Activated CD8-positive, alpha-beta T cell treated with anti-CD3 and anti-CD28 coated beads, Interleukin-2, amount 10 ng/mL, durations not matched to agents 7 days and 5 days (primary cell): ENCODE measurements around the gene IL11RA. TPM values are rescaled to one million over a fixed set of nuclear protein-coding genes. Genes with fewer than 3 reads are reported as not detected.

ENCODE experiments used
- ATAC-seq: fragments of 150-1000 bp; cut with Tn5 transposase; one replicate; pipeline ENCODE4 v1.10.0; 2021; ENCODE audit warnings: moderate library complexity
- CTCF ChIA-PET: fragments of 350-600 bp; sonication (Branson Sonifier 250); formaldehyde crosslinking; loops from one replicate; lab custom pipeline; 2021; ENCODE audit warnings: antibody characterized with exemption; lab: Charles Lee
- POLR2A ChIA-PET: fragments of 350-600 bp; sonication (Branson Sonifier 250); formaldehyde crosslinking; loops from one replicate; lab custom pipeline; 2021; ENCODE audit warnings: antibody characterized with exemption; lab: Charles Lee
- DNase-seq: peaks from one replicate; pipeline ENCODE4 v3.0.0-alpha.2; 2020
- H3K27ac Mint-ChIP-seq: one replicate; pipeline ENCODE4 v1.8.0; 2021; ENCODE audit warnings: mild to moderate bottlenecking, mixed read lengths
- H3K27me3 Mint-ChIP-seq: one replicate; pipeline ENCODE4 v1.8.0; 2021; ENCODE audit warnings: low read depth, mixed read lengths
- H3K36me3 Mint-ChIP-seq: one replicate; pipeline ENCODE4 v1.8.0; 2021; ENCODE audit warnings: low read depth, mixed read lengths
- H3K4me1 Mint-ChIP-seq: one replicate; pipeline ENCODE4 v1.8.0; 2021; ENCODE audit warnings: low read depth, mixed read lengths
- H3K4me3 Mint-ChIP-seq: one replicate; pipeline ENCODE4 v1.8.0; 2021; ENCODE audit warnings: mild to moderate bottlenecking, mixed read lengths
- H3K9me3 Mint-ChIP-seq: one replicate; pipeline ENCODE4 v1.8.0; 2022; ENCODE audit warnings: mixed read lengths; ENCODE audit not compliant: insufficient read depth
- total RNA-seq, 2 experiments: library from RNA; stranded (reverse); gene quantifications; one replicate each; pipeline ENCODE4 v1.2.3, GENCODE V29; 2021

IL11RA gene
- total RNA-seq, 2 experiments from 2014 or later = 33.0 to 38.8 TPM

DNA sequence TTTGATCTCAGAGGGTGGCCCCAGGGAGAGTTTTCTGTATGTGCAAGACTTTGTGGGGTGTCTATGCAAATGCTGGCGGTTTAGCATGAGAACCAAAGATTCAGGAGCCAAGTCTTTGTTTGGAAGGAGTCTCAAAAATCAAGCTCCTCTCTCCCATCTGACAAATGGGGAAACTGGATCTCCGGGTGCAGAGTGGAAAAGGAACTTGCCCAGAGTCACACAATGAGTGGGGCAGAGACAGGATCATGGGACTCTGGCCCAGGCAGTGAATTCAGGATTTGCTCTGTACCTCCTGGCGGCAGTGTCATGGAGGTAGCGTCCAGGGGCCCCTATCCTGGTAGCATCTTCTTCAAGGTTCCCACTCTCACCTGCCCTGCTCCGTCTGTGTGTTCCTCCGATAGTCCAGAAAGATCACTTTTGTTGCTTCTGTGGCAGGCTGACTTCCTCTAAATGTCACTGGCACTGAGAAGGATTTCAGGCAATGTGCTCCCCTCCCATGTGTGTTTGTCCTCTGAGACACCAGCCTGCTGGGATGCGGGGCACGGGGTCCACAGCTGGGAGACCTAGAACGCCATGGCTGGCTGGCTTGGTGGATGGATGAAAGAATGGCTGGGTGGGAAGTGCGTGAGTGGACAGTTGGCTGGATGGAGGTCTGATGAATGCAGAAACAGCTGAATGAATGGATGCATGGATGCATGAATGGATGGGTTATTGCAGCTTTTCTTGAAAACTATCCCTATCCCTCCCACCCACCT lies 35.5 kb downstream of the IL11RA start:
- DNase-seq = no peak
- H3K9me3 Mint-ChIP-seq = no peaks in the 10 kb centered on the region
- no peak overlapping the region for H3K27ac Mint-ChIP-seq
- H3K36me3 Mint-ChIP-seq = no peaks in the 10 kb centered on the region
- no peaks in the 10 kb centered on the region for H3K27me3 Mint-ChIP-seq
- ATAC-seq = no peak
- ChIA-PET CTCF (interaction anchor here (3.0 kb wide), 1 partner anchor 15 kb away, joined by 12 read pairs; no protein-coding TSS in a partner anchor), POLR2A (no interaction called here)
- no peak overlapping the region for H3K4me3 Mint-ChIP-seq
- H3K4me1 Mint-ChIP-seq = no peaks in the 10 kb centered on the region

DNA sequence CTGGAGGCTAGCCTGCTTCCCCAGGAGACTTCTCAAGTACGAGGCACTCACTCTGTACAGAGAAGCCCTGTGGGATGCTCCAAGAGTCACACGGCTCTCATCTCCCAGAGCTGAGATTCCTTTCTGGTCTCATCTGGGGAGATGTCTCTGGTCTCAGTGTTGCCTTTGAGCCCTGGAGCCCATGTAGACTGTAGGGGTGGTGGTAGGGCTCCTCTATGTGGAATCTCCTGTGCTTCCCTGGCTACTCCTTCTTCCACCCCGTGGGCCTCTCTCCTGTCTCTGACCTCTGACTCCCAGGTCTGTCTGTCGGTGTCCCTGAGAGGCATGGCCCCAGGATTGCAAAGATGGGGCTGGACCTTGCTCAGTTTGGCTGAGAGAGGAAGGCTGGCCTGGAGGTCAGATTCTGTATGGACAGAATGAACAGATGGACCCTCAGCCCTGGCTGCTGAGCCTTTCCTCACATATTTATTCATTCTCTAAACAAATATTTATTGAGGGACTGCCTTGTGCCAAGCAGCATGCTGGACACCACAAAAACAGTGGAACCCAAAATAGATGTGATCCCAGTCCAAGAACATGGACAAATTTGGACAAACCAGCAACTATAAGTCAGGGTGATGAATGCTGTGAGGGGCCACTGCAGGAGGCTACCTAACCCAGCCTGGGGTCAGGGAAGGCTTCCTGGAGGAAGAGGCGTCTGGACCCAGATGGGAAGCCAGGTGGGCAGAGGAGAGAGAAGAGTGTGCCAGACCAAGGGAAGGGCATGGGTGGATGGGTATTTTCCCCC lies 36.5 kb downstream of the IL11RA start:
- CTCF ChIA-PET = no interaction called here
- POLR2A ChIA-PET = no interaction called here
- ATAC-seq = no peak
- Mint-ChIP-seq H3K36me3 (no peaks in the 10 kb centered on the region), H3K27me3 (no peaks in the 10 kb centered on the region), H3K9me3 (no peaks in the 10 kb centered on the region), H3K4me3 (no peak overlapping the region), H3K4me1 (no peaks in the 10 kb centered on the region), H3K27ac (no peak overlapping the region)
- DNase-seq = no peak

DNA sequence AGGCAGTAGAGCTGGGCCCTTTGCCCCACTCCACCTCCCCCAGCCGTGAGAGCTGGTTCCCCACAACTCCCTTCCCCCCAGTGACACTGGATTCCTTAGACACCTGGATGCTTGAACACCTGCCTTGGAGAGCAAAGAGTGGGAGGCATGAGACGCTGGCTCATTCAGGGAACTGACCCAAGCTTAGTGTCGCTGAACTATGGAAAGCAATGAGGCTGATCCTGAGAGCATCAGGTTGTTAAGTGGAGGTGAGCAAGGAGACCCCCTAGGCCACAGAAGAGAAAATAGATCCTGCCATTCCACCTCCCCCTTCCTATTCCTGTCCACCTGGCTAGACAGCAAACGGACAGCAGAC lies 37.1 kb downstream of the IL11RA start:
- POLR2A ChIA-PET = no interaction called here
- Mint-ChIP-seq H3K4me3 (no peak overlapping the region), H3K27ac (no peak overlapping the region)

DNA sequence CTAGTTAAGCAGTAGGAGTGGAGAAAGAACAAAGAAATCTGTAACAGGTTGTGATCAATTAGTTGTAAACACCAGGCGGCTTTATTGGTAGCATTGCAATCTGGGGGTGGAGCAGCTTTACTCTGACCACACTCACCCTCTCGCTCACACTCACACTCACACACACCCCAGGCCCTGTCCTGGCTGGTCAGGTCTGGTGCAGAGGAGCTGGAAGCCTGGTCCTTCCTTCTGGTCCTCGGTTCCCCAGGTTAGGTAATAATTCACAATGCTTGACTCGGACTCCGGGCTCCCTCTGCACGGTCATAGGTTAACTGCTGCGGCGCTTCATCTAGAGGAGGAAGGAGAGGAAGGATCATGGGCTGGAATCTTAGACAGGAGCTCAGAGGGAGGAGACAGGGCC lies 37.5 kb downstream of the IL11RA start:
- Mint-ChIP-seq H3K9me3 (no peaks in the 10 kb centered on the region), H3K27ac (no peak overlapping the region), H3K4me1 (no peaks in the 10 kb centered on the region), H3K36me3 (no peaks in the 10 kb centered on the region), H3K4me3 (no peak overlapping the region), H3K27me3 (no peaks in the 10 kb centered on the region)
- CTCF ChIA-PET = no interaction called here
- no peak for DNase-seq
- ATAC-seq = no peak
- POLR2A ChIA-PET = no interaction called here

More for the DNA sequence above, 37.1 kb downstream of the IL11RA start:
- no peaks in the 10 kb centered on the region for H3K36me3 Mint-ChIP-seq
- H3K27me3 Mint-ChIP-seq = no peaks in the 10 kb centered on the region
- no peak for ATAC-seq
- CTCF ChIA-PET = no interaction called here
- H3K9me3 Mint-ChIP-seq = no peaks in the 10 kb centered on the region
- DNase-seq = no peak
- H3K4me1 Mint-ChIP-seq = no peaks in the 10 kb centered on the region

DNA sequence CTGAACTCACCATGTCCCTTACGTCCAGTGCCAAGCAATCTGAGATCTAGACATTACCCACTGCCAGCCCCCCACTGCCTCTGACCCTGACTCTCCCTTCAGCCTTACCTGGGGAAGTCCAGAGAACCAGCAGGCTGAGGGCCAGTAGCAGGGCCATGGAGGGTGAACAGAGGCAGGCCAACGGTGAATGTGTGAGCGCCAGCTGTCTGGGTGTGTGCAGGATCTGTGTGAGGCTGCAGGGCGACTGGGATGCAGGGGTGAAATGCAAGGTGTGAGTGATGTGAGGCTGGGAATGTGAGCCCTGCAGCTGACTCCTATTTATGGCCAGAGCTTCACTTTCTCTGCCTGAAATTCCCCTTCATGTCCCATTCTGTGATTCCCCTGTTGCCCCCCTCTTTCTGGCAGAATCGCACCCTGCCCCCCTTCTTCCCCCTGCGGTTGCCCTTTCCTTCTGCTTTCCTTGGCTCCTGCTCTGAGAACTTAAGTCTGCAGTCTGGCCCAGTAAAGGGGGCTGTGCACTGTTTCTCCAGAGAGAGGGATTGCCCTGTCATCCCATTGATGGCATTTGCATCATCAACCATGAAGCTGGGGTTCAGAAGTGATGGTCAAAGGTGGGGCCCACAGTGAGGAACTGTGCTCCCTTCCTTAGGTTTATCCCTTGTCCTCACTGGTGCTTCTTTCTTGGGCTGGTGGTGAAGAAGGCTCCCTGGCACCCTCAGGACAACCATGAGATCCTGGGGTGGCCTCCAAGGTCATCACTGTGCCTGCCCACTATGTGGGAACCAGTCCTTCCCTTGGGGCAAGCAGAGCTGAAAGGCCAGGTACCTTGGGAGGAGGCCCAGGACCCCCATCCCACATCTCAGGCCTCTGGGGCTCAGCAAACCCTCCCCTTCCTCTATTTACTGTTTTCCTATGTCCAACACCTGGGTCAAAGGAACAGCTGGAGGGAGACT lies 39.3 kb downstream of the IL11RA start, which contains the start of gene CCL19:
Gene CCL19 (minus strand): TSS at position 294 of the 953 bp plus-strand sequence. CDS start 137 bp downstream, at position 157.
- ChIA-PET POLR2A (interaction anchor here (0.6 kb wide), 1 partner anchor 324 kb away, joined by 4 read pairs; no protein-coding TSS in a partner anchor), CTCF (interaction anchor here (0.8 to 1.5 kb wide), 2 partner anchors 9 to 11 kb away, joined by 3 to 8 read pairs; no protein-coding TSS in a partner anchor)
- DNase-seq = no peak
- Mint-ChIP-seq H3K36me3 (no peaks in the 10 kb centered on the region), H3K4me3 (no peak within 1 kb of the TSS), H3K9me3 (no peaks in the 10 kb centered on the region), H3K4me1 (no peaks in the 10 kb centered on the region), H3K27ac (no peak within 1 kb of the TSS), H3K27me3 (no peaks in the 10 kb centered on the region)
- ATAC-seq = no peak

DNA sequence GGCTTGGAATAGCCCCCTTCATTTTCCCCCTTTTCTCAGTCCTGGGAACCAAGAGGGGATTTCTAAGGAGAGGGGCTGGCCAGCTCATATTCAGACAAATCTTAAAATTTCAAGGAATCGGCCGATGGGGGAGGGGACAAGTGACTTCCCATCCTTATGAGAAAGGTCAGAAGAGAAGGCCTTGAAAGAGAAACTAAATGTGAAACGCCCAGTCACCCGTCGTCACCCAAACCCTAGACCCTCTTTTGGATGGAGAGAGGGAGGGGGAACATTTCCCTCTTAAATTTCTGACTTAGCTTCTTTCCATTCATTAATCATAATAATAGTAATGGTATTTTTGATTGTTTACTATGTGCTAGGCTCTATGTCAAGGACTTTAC lies 39.9 kb downstream of the IL11RA start:
- no peaks in the 10 kb centered on the region for H3K36me3 Mint-ChIP-seq
- no peak for ATAC-seq
- no peaks in the 10 kb centered on the region for H3K9me3 Mint-ChIP-seq
- POLR2A ChIA-PET = no interaction called here
- no peak overlapping the region for H3K4me3 Mint-ChIP-seq
- no peak overlapping the region for H3K27ac Mint-ChIP-seq
- no peaks in the 10 kb centered on the region for H3K27me3 Mint-ChIP-seq
- no peaks in the 10 kb centered on the region for H3K4me1 Mint-ChIP-seq
- CTCF ChIA-PET = interaction anchor here (0.8 to 1.5 kb wide), 2 partner anchors 9 to 11 kb away, joined by 3 to 8 read pairs; no protein-coding TSS in a partner anchor
- DNase-seq = no peak

DNA sequence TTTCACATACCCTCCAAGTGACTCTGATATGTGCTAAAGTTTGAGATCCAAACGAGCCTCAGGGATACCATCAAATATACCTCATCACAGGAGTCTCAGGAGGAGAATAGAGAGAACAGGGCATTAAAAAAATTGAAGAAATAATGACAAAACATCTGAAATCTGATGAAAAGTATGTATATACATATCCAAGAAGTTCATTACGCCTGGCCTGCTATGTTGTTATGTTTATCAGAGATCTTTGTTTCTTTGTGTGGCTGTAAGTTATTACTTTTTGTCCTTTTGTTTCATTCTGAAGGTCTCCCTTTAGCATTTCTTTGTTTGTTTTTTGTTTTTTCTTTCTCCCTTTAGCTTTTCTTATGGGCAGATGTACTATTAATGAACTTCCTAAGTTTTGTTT lies 41.6 kb downstream of the IL11RA start:
- Mint-ChIP-seq H3K36me3 (no peaks in the 10 kb centered on the region), H3K27ac (no peak overlapping the region), H3K27me3 (peaks cover 3% of the 10 kb centered on the region), H3K9me3 (no peaks in the 10 kb centered on the region), H3K4me1 (no peaks in the 10 kb centered on the region), H3K4me3 (no peak overlapping the region)
- ChIA-PET CTCF (interaction anchor here (1.9 kb wide), 1 partner anchor 9 kb away, joined by 10 read pairs; no protein-coding TSS in a partner anchor), POLR2A (no interaction called here)
- ATAC-seq = no peak
- DNase-seq = no peak

DNA sequence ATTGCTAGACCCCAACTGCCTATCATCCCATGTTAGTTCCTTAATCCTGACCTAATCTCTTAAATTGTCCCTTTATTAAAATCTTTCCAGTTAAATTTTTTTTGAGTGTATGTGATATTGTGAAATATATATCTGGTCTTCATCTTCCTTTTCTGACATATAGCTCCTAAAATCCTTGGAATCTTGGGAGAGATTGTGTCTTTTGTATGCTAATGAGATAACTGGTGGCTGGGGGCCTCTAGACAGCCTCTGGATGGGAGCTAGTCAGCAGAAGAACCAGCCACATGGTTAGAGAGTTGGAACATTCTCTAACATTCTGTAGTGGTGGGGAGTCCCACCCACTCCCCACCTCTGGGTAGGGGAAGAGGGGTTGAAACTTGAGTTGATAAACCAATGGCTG lies 42.8 kb downstream of the IL11RA start:
- H3K4me3 Mint-ChIP-seq = no peak overlapping the region
- no peak for DNase-seq
- ATAC-seq = no peak
- H3K27ac Mint-ChIP-seq = no peak overlapping the region
- no peaks in the 10 kb centered on the region for H3K36me3 Mint-ChIP-seq
- H3K4me1 Mint-ChIP-seq = no peaks in the 10 kb centered on the region
- no peaks in the 10 kb centered on the region for H3K9me3 Mint-ChIP-seq
- CTCF ChIA-PET = interaction anchor here (1.3 kb wide), 1 partner anchor 9 kb away, joined by 3 read pairs; no protein-coding TSS in a partner anchor
- POLR2A ChIA-PET = no interaction called here
- H3K27me3 Mint-ChIP-seq = peaks cover 9% of the 10 kb centered on the region

DNA sequence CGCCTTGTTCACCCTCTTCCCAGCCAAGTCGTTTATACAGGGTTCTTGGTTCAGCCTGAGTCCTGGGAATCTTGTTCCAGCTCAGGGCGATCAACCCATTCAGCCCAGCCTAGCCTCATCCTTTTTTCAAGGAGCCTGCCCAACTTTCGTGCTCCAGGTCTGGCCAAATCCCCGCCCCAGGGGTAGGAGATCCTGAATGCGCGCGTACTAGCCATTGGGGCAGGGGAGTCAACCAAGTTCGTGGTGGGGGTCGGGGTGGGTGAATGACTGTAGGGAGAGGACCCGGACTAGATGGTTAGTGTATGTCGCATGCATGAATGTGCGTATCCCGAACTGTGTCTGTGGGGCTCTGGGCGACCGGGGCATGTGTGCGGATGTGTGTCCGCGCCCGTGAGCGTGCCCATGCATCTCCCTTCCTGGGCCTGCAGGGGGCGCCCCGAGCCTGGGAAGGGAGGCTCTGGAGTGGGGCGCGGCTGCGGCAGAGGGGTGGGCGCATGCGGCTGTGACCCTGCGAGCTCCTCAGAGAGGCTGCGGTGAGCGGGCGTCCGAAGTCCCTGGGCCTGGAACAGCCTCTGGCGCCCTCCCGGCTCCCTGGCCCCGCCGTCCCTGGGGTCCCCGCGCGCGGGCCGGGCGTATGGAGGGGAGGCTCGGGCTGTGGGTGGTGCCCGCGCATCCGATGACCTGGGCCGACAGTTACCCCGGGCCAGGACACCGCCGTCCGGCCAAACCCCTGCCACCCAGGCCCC lies 49.2 kb downstream of the IL11RA start:
- peak; percentile 91 for ATAC-seq
- CTCF ChIA-PET = interaction anchor here (0.6 to 4.3 kb wide), 12 partner anchors 10 to 911 kb away, joined by 3 to 47 read pairs (median 4); partner anchors contain the start of genes CCL19, GALT and RPP25L
- Mint-ChIP-seq H3K4me3 (peak overlapping the region; percentile 46), H3K27me3 (peaks cover 21% of the 10 kb centered on the region), H3K36me3 (no peaks in the 10 kb centered on the region), H3K9me3 (no peaks in the 10 kb centered on the region), H3K27ac (no peak overlapping the region), H3K4me1 (peaks cover 5% of the 10 kb centered on the region)
- peak; percentile 80 for DNase-seq
- POLR2A ChIA-PET = no interaction called here

DNA sequence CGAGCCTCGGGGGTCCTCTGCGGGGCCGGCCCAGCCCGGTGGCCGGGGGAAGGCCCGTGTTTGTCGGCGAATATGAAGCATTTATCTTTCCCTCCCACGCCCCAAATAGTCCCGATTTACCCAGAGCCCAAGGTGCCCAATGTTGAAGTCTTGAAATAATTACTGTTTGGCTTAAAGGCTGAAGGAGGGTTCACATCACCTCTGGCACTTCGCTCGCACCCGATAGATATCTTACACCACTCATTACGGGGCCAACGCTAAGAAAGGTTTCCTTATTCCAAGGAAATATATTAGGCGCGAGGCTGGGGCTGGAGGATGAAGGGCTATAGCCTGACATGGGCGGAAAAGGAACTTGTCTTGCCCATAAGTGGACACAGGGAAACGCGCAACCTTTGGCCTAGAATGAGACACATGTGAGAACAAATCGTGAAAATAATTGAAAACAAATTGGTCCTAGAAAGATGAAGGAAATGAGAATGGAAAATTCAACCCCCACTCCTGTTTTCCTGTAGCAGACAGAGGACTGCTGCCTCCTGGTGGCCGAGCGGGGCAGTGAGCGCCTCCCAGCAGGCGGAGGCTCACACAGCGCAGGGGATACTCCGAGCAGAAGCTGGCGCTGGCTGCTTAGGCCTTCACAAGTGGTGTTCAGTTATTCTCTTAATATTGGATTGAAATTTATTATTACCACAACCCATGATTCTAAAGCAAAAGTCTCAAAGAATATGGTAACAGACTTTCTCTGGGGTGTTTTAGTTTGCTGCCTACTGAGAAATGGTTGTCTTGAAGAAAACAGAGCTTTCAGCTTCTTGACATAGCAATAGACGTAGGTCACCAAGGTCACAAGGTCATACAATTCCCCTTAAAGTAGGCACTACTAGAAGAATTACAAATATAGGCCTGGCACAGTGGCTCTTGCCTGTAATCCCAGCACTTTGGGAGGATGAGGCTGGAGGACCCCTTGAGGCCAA lies 50.1 kb downstream of the IL11RA start:
- ChIA-PET CTCF (interaction anchor here (0.5 to 4.3 kb wide), 46 partner anchors 9 to 868 kb away, joined by 3 to 47 read pairs (median 4); partner anchors contain the start of genes CCL19, CCL27, DCTN3 and ENHO), POLR2A (interaction anchor here (0.7 to 1.4 kb wide), 2 partner anchors 16 to 67 kb away, joined by 3 to 4 read pairs; no protein-coding TSS in a partner anchor)
- Mint-ChIP-seq H3K27me3 (peaks cover 21% of the 10 kb centered on the region), H3K4me1 (peaks cover 5% of the 10 kb centered on the region), H3K9me3 (no peaks in the 10 kb centered on the region), H3K36me3 (no peaks in the 10 kb centered on the region), H3K27ac (peak overlapping the region; percentile 36), H3K4me3 (peak overlapping the region; percentile 70)
- DNase-seq = peak; percentile 83
- ATAC-seq = peak; percentile 79
